ENCODE data around the gene CNTNAP3B.
"Not testable (repeated sequence)": the region's sequence is repeated elsewhere in the genome, so short reads cannot be mapped to it uniquely, and the experiment has no call there.

- TF ChIP-seq ZNF114 (CRISPR knock-in tag; IDR thresholded peaks at IDR 0.05); CTCF (conservative IDR thresholded peaks at IDR 0.05; ENCODE audit: low read depth in 2 of 2); POLR2AphosphoS5 (IDR thresholded peaks at IDR 0.05; ENCODE audit: low read depth); CREB1 (CRISPR knock-in tag; IDR thresholded peaks at IDR 0.05; ENCODE audit: low read depth); ZNF462 (CRISPR knock-in tag; IDR thresholded peaks at IDR 0.05); EZH2phosphoT487 (IDR thresholded peaks at IDR 0.05; ENCODE audit: unreplicated experiment); JUNB (IDR thresholded peaks at IDR 0.05; ENCODE audit: unreplicated experiment); ZNF331 (CRISPR knock-in tag; IDR thresholded peaks at IDR 0.05; ENCODE audit: low read depth); EZH2 (IDR thresholded peaks at IDR 0.05; ENCODE audit: low read depth, unreplicated experiment): not testable (repeated sequence)
Measured at GRCh38 chr9:42014317-42014716, 114.9 kb downstream of the CNTNAP3B start.

Measured in GM23338 (cell line).